ENCODE data around the gene AGPS.
"Not testable (repeated sequence)": the region's sequence is repeated elsewhere in the genome, so short reads cannot be mapped to it uniquely, and the experiment has no call there.

The AGPS gene

DNA sequence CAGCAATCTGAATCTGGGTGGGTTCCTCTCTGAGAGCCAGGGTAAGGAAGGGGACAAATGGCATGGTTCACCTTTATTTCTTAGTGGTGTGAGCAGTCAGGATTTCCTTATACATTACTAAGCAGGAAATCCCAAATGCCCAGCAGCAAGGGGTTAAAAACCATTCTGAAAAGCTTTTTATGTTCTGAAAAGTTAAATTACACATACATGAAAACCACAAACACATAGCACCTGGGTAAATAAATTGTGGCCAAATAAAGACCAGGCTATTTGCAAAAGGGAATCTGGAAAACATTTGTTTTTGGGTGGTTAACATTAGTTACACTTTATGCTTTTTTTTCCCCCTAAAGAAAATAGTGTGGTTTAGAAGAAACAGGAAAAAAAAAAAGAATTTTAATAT lies 156.1 kb downstream of the AGPS start:
- no peak overlapping the region for H3K4me3 ChIP-seq (replicated peaks; ENCODE audit: low read depth, low read length)
- TF ChIP-seq, protein P1, sequence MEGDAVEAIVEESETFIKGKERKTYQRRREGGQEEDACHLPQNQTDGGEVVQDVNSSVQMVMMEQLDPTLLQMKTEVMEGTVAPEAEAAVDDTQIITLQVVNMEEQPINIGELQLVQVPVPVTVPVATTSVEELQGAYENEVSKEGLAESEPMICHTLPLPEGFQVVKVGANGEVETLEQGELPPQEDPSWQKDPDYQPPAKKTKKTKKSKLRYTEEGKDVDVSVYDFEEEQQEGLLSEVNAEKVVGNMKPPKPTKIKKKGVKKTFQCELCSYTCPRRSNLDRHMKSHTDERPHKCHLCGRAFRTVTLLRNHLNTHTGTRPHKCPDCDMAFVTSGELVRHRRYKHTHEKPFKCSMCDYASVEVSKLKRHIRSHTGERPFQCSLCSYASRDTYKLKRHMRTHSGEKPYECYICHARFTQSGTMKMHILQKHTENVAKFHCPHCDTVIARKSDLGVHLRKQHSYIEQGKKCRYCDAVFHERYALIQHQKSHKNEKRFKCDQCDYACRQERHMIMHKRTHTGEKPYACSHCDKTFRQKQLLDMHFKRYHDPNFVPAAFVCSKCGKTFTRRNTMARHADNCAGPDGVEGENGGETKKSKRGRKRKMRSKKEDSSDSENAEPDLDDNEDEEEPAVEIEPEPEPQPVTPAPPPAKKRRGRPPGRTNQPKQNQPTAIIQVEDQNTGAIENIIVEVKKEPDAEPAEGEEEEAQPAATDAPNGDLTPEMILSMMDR (IDR thresholded peaks at IDR 0.05; ENCODE audit: low read length, missing control alignments) = no peak
- DNase-seq (ENCODE audit: low read depth) = no peak

- TF ChIP-seq, protein P1 (IDR thresholded peaks at IDR 0.05; ENCODE audit: low read length, missing control alignments) = no peak
- H3K4me3 ChIP-seq (replicated peaks; ENCODE audit: low read depth, low read length) = no peak overlapping the region
- DNase-seq (ENCODE audit: low read depth) = no peak
These were observed 156.6 kb downstream of the AGPS start for GRCh38 chr2:177549171-177549570.

DNA sequence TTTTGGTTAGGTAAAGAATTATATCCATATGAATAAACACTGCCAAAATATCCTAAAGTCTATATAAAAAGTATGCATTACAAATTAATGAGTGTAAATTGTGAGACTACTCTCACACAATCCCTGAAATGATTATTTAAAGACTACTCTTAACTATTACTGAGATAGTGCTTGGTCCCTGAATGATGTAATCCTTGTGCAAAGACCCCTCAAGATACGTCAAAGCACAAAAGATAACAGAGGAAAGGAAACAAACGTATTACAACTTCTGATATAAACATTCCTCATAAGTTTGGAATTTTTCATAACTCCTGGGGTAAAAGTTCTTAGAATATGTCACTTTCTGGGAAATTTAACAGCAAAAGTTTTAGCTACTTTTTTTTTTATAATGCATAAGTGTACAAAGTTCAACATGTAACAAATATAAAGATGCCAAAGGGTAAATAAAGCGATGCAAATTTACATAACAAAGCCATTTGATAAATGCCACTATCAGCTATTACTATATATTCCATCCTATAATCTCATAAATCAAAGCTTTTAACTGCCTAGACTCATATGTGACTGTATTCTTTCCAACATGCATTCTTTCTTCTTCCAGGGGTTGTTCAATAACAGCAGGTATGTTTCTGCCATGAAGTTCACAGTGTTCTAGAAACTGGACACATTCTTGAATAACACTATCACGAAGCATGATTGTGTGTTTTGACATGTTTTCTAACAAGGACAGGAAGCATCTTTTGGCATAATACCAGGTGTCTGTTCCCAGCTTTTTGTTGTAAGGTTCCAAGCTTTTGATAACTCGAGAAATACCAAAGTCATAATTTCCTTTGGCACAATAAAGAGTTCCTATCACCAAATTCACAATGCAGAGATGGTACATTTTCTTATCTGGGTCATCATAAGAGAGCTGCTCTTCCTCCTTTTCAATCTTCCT lies 158.0 kb downstream of the AGPS start:
- DNase-seq (ENCODE audit: low read depth) = peak; percentile 73
- TF ChIP-seq, protein P1 (IDR thresholded peaks at IDR 0.05; ENCODE audit: low read length, missing control alignments) = no peak
- H3K4me3 ChIP-seq (replicated peaks; ENCODE audit: low read depth, low read length) = no peak overlapping the region

DNA sequence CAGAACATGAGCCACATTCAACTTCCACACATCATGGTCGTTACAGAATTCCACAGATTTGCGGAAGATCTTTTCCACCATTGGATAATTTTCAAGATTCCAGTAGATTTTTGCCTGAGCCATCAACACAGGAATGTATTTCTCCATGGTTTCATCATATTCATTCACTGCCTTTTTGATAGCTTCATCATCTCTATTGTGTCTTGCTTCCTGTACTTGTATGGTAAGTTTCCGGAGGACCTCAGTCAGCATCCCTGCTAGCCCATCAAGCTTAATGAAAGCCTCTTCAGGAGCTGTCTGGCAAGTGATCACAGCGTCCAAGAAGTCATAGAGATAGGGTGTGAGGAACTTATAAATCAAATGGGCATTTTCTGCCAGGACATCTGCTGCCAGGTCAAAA lies 158.8 kb downstream of the AGPS start:
- peak; percentile 71 for DNase-seq (ENCODE audit: low read depth)
- not testable (repeated sequence) for H3K4me3 ChIP-seq (replicated peaks; ENCODE audit: low read depth, low read length)

- DNase-seq (ENCODE audit: low read depth) = no peak
These were observed 159.4 kb downstream of the AGPS start for GRCh38 chr2:177551989-177552421.

DNA sequence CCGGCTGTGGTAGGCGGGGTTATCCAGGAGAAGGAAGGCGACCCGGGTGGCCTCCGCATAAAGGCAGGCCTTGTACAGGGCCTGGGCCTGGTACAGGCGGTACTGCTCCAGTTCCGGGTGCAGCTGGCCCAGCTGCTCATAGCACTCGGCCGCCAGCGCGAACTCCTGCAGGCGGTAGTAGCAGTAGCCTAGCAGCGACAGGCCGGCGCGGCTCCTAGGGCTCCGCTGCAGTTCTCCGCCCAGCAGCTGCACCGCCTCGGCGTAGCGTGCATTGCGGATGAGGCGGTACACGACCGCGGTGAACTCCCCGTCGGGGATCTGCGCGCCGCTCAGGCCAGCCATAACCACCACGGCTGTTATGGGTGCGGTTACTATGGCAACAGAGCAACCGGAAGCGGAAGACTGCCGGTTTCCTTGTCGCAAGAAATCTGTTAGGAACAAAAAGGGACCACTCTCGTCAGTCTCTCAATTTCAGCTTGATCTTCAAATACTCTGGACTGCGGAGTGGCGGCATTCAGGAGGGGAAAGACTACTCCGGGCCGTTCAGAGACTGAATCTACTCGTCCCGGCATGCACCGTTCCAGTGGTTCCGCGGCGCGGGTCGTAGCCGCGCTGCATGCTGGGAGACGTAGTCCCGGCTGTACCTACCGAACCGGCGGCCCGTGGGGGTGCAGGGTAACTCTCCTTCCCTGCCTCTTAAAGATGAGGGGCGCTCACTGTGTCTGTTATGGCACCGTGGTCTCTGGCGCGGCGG lies 160.0 kb downstream of the AGPS start:
- TF ChIP-seq, protein P1 (IDR thresholded peaks at IDR 0.05; ENCODE audit: low read length, missing control alignments) = no peak
- H3K4me3 ChIP-seq (replicated peaks; ENCODE audit: low read depth, low read length) = peak overlapping the region; percentile 84
- DNase-seq (ENCODE audit: low read depth) = peak; percentile 91

More at GRCh38 chr2:177551989-177552421, 159.4 kb downstream of the AGPS start:
- H3K4me3 ChIP-seq (replicated peaks; ENCODE audit: low read depth, low read length) = peak overlapping the region; percentile 84
- TF ChIP-seq, protein P1 (IDR thresholded peaks at IDR 0.05; ENCODE audit: low read length, missing control alignments) = no peak

DNA sequence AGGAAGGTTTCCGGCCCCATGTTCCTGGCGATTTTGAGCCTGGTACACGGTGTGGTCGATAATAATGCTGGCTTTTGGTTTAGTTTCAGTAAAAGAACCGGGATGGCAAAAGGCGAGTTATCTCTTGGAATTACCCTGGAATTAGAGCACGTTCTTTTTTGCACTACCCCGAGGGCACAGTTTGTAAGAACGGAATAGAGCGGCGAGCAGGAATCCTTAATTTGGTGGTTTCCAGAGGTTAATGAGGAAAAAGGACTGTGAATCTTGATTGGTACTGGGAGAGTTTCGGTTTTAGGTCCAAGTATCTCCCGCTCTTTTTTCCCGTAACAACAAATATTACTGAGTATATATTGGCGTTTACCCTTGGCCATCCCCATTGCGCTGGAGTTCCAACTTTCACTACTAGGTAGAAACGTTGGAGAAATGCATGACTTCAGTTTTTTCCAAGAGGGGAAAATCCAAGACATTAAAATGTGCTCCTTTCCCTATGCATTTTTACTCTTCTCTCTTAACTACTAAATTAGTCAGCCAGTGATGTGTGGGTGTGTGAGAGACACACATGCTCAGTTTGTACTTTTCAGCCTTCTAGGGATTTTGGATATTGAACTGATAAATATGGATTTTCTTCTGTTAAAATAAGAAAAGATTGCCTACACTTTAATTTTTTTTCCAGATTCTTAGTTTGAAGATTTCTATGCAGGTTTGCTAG lies 160.8 kb downstream of the AGPS start:
- peak overlapping the region; percentile 84 for H3K4me3 ChIP-seq (replicated peaks; ENCODE audit: low read depth, low read length)
- TF ChIP-seq, protein P1 (IDR thresholded peaks at IDR 0.05; ENCODE audit: low read length, missing control alignments) = no peak
- DNase-seq (ENCODE audit: low read depth) = peak; percentile 28

Measured in fibroblast of pulmonary artery (primary cell).